A549 treated with CORT108297 at 1 μM for 4 hours (cell line): ENCODE measurements around the gene FAM219B. TPM values are rescaled to one million over a fixed set of nuclear protein-coding genes. Genes with fewer than 3 reads are reported as not detected.

Experiments
- total RNA-seq: library from RNA; stranded (reverse); fragments of 200-300 nt; extraction: Qiagen RNA extraction; gene quantifications from 5 replicates; pipeline ENCODE4 v1.2.3, GENCODE V29; 2022

The FAM219B gene, protein sequence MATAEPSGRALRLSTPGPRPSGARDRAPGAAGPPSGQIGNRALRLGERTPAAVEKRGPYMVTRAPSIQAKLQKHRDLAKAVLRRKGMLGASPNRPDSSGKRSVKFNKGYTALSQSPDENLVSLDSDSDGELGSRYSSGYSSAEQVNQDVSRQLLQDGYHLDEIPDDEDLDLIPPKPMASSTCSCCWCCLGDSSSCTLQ
- total RNA-seq, result 30.0 to 41.1 TPM (median 38.4 TPM) in 5 replicates

DNA sequence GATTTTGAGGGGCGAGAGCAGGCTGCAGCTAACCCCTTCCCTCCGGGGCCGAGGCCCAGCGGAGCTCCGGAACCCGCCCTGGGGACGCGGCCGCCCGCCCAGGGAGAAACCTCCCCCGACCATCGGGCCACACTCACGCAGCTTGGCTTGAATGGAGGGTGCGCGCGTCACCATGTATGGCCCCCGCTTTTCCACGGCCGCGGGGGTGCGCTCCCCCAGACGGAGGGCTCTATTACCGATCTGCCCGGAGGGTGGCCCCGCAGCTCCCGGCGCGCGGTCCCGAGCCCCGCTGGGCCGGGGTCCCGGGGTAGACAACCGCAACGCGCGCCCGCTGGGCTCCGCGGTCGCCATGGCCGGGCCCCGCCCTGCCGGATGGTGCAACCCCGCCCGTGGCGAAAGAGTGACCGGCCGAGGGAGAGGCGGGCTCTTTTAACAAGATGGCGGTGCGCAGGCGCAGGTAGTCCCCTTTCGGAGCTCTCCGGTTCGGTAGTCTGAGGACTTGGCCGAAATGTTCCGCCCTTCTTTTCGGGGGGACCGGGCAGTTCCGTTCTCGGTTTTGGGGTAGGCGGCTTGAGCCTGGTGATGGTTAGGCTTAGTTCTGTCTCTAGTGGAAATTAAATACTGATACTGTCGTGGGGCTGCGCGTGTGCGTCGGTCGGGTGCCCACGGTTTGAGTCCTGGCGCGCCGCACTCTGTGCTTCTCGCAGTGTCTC, at the start of gene FAM219B:
Gene FAM219B, minus strand, starts transcription at position 402 of the 713 bp plus-strand sequence. Its CDS starts 51 bp downstream, at position 351.

DNA sequence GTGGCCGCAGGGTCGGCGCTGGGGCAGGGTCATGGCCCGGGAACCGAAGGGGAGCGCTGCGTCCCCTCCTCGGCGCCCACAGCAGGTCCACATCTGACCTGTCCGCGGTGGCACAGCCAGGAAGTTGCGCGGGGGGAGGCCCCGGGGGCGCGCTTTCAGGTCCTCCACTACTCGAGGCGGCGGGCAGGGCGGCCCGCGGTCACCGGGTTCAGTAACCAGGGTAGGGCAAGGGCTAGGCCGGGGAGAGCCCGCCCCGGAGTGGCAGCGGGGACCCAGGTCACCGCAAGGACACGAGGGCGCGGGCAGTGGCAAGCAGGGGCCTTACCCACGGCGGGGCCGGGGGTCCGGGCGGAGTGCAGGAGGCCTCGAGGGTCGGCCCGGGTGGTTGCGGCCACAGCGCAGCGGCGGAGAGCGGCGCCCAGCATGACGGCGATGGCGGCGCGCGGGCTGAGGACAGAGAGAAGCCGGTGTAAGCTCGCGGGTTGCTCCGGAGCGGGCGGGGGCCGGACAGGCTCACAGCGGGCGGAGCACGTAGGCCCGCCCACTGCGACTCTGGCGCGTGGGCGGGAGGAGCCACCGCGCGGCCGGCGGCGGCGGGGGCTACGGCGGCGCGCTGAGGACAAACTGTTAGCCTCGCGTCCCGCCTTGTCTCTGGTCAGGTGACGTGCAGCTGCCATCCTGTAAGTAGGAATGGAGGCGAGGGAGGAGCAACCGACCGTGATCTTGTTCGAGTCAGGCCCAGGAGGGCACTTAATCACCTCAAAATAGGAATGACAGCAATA, 31.1 kb upstream of the FAM219B start, which contains the start of gene COX5A:
Gene COX5A, minus strand, starts transcription at position 484 of the 782 bp plus-strand sequence. Its CDS starts 59 bp downstream, at position 425.

DNA sequence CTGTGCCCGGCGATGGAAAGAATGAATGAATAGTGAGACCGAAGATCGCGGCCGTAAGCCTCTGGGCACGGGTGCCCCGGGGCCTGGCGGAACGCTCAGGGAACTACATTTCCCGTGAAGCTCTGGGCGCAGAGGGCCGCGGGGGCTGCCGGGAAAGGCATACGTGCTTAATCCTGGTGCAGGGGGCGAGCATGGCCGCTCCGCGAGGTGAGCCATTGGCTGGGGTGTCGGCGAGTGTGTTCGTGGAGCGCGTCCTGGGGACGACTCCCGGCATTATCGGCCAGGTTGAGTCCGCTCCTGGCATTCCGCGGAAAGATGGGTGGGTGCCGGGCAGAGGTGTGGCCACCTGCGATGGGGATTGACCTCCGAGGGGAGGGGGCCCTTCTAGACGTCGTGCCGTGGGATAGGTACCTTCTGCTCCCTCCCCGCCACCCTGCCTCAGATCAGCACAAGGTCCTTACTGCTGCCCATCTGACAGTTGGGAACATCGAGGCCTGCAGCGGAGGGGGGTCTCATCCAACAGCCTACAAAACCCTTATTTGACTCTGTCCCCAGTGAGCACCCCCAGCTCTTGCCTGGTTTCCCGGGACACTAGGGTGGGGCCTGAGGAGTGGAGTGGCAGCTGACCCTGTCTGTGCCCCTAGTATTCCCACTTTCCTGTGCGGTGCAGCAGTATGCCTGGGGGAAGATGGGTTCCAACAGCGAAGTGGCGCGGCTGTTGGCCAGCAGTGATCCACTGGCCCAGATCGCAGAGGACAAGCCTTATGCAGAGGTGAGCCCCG, 16.6 kb downstream of the FAM219B start, which contains the start of gene MPI:
Gene MPI, plus strand, starts transcription at position 160 of the 782 bp plus-strand sequence. Its CDS starts 32 bp downstream, at position 192.

DNA sequence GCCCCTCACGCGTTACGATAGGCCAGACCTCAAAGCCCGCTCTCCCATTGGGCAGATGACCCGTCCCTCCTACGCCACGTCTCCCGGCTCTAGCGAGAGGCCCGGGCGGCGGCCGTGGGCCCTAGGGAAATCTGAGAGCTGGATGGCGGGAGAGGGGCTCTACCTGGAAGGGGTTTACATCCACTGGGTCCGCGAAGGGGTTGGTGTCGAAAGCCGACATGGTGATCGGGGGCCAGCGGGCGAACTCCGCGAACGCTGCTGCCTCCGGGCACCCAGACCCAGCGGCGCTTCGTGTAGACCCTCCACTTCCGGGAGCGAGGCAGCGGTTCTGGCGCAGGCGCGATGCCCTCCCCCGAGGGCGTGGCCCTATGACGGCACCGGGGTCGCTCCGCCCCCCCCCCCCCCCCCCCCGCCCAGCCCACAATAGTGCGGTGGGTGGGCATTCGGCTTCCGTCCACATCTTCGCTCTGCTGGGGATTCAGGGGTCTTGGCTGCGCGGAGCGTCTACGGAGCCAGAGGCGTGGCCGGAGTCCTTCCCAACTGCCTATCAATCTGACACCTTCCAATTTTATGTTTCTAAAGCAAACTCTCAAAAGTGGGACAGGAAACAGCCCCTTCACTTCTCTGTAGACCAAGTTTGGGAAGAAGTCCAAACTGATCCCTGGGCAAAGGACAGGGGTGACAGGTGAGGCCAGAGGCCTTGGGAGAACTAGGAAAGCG, 33.5 kb downstream of the FAM219B start, which contains the start of gene SCAMP2:
Gene SCAMP2, minus strand, starts transcription at position 330 of the 720 bp plus-strand sequence. Its CDS starts 110 bp downstream, at position 220.

Other genes with a start within 250 kb of the FAM219B start
- gene EDC3, start 210.8 kb downstream of the FAM219B start, total RNA-seq, result 17.9 to 20.7 TPM (median 18.9 TPM) in 5 replicates
- gene CYP1A1, start 181.3 kb downstream of the FAM219B start, total RNA-seq, result 1.3 to 2.5 TPM (median 2.0 TPM) in 5 replicates
- gene CYP1A2, start 158.0 kb downstream of the FAM219B start, total RNA-seq, result not detected in 5 replicates
- 59.2 to 70.7 TPM (median 66.3 TPM) in 5 replicates for gene CSK, start 124.8 kb downstream of the FAM219B start, total RNA-seq
- gene LMAN1L, start 94.0 kb downstream of the FAM219B start, total RNA-seq, result 0.03 to 0.08 TPM (median 0.08 TPM) in 3 of 5 replicates, not detected in the others
- 0.05 to 0.06 TPM in 2 of 5 replicates, not detected in the others for gene CPLX3, start 80.2 kb downstream of the FAM219B start, total RNA-seq
- gene ULK3, start 63.7 kb downstream of the FAM219B start, total RNA-seq, result 27.9 to 41.0 TPM (median 38.2 TPM) in 5 replicates
- 55.2 to 69.3 TPM (median 66.6 TPM) in 5 replicates for gene SCAMP2, start 33.5 kb downstream of the FAM219B start, total RNA-seq
- gene MPI, start 16.8 kb downstream of the FAM219B start, total RNA-seq, result 28.0 to 35.2 TPM (median 32.6 TPM) in 5 replicates
- gene COX5A, start 31.2 kb upstream of the FAM219B start, total RNA-seq, result 505 to 615 TPM (median 535 TPM) in 5 replicates
- gene RPP25, start 49.9 kb upstream of the FAM219B start, total RNA-seq, result 18.6 to 29.7 TPM (median 27.3 TPM) in 5 replicates
- gene SCAMP5, start 88.7 kb upstream of the FAM219B start, total RNA-seq, result 11.8 to 15.0 TPM (median 14.3 TPM) in 5 replicates
- 16.2 to 22.0 TPM (median 19.9 TPM) in 5 replicates for gene PPCDC, start 116.7 kb upstream of the FAM219B start, total RNA-seq